ENCODE results near the gene MTSS2.
"Not testable (repeated sequence)": the region's sequence is repeated elsewhere in the genome, so short reads cannot be mapped to it uniquely, and the experiment has no call there.

The MTSS2 gene

GRCh38 chr16:70676675-70677498 lies 9.0 kb downstream of the MTSS2 start:
- H3K4me3 ChIP-seq (ENCODE audit: low read depth, low read length) = no peak overlapping the region
- TF ChIP-seq MYC (IDR thresholded peaks at IDR 0.05; ENCODE audit: low read depth, low read length) = no peak
- TF ChIP-seq CTCF (IDR thresholded peaks at IDR 0.05; ENCODE audit: low read depth, low read length) = no peak
- TF ChIP-seq, protein P1, sequence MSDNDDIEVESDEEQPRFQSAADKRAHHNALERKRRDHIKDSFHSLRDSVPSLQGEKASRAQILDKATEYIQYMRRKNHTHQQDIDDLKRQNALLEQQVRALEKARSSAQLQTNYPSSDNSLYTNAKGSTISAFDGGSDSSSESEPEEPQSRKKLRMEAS (IDR thresholded peaks at IDR 0.05; ENCODE audit: low read depth, low read length) = no peak
- DNase-seq (ENCODE audit: low read depth) = no peak

GRCh38 chr16:70675851-70676513 lies 9.9 kb downstream of the MTSS2 start:
- TF ChIP-seq POLR2A (IDR thresholded peaks at IDR 0.05; ENCODE audit: extremely low read depth, insufficient read length) = no peak
- TF ChIP-seq, protein P1 (IDR thresholded peaks at IDR 0.05; ENCODE audit: low read depth, low read length) = no peak
- TF ChIP-seq CTCF (IDR thresholded peaks at IDR 0.05; ENCODE audit: low read depth, low read length) = no peak
- no peak for TF ChIP-seq MYC (IDR thresholded peaks at IDR 0.05; ENCODE audit: low read depth, low read length)
- DNase-seq (ENCODE audit: low read depth) = peak; percentile 7
- H3K4me3 ChIP-seq (ENCODE audit: low read depth, low read length) = no peak overlapping the region

DNA sequence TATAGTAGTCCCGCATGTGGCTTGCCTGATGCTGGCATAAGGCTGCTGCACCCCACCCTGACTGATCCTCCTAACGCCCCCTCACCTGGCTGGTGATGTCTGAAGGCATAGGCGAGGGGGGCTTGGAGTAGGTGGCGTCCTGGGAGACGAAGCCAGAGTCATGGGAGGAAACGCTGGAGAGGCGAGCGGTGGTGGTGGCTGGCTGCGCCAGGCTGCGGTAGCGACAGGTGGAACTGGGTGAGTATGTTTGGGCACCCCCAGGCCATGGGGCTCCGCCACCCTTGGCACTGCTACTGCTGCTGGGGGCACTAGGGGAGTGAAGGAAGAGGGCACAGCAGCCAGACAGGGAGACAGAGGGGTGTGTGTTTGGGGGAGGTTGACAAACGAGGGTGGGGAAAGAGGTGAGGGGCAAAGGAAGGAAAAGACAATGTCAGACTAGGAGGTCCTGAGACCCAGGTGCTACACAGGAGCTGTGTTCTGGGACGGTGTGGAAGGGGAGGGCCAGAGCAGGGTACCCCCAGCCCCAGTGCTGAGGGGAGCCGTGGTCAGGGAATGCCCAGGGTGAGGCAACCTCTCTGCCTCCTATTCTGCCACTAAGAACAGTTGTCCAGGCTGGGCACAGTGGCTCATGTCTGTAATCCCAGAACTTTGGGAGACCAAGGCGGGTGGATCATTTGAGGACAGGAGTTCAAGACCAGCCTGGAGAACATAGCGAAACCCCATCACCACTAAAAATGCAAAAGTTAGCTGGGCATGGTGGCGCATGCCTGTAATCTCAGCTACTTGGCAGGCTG lies 11.4 kb downstream of the MTSS2 start:
- TF ChIP-seq CTCF (IDR thresholded peaks at IDR 0.05; ENCODE audit: low read depth, low read length) (no peak), MYC (IDR thresholded peaks at IDR 0.05; ENCODE audit: low read depth, low read length) (no peak), POLR2A (IDR thresholded peaks at IDR 0.05; ENCODE audit: extremely low read depth, insufficient read length) (peak; percentile 5)
- TF ChIP-seq, protein P1 (IDR thresholded peaks at IDR 0.05; ENCODE audit: low read depth, low read length) = no peak
- DNase-seq (ENCODE audit: low read depth) = no peak

DNA sequence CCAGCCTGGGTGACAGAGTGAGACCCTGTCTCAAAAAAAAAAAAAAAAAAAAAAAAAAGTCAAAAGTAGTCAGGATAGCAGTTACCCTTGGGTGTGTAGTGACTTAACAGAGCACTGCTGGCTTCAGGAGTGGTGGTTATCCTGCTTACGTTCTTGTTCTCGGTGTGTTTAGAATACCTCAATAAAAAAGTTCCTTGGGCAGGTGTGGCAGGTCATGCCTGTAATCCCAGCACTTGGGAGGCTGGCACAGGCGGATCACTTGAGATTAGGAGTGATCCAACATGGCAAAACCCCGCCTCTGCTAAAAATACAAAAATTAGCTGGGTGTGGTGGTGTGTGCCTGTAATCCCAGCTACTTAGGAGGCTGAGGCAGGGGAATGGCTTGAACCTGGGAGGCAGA lies 14.9 kb downstream of the MTSS2 start:
- not testable (repeated sequence) for DNase-seq (ENCODE audit: low read depth)

More for the DNA sequence above, 11.4 kb downstream of the MTSS2 start:
- no peak overlapping the region for H3K4me3 ChIP-seq (ENCODE audit: low read depth, low read length)

GRCh38 chr16:70670175-70670574 lies 15.7 kb downstream of the MTSS2 start:
- no peak overlapping the region for H3K4me3 ChIP-seq (ENCODE audit: low read depth, low read length)
- no peak for DNase-seq (ENCODE audit: low read depth)
- TF ChIP-seq CTCF (IDR thresholded peaks at IDR 0.05; ENCODE audit: low read depth, low read length) (no peak), MYC (IDR thresholded peaks at IDR 0.05; ENCODE audit: low read depth, low read length) (no peak), POLR2A (IDR thresholded peaks at IDR 0.05; ENCODE audit: extremely low read depth, insufficient read length) (no peak)
- TF ChIP-seq, protein P1 (IDR thresholded peaks at IDR 0.05; ENCODE audit: low read depth, low read length) = no peak

More for the DNA sequence above, 14.9 kb downstream of the MTSS2 start:
- not testable (repeated sequence) for H3K4me3 ChIP-seq (ENCODE audit: low read depth, low read length)
